ENCODE results near the gene DHRS3. TPM values are rescaled to one million over a fixed set of nuclear protein-coding genes. Genes with fewer than 3 reads are reported as not detected.

The DHRS3 gene
- total and polyA plus RNA-seq, 10 of the 15 experiments (the other 5 are each of a cell fraction or from before 2014, with no cell fraction given), result 0.23 to 29.7 (median 1.2) TPM

DNA sequence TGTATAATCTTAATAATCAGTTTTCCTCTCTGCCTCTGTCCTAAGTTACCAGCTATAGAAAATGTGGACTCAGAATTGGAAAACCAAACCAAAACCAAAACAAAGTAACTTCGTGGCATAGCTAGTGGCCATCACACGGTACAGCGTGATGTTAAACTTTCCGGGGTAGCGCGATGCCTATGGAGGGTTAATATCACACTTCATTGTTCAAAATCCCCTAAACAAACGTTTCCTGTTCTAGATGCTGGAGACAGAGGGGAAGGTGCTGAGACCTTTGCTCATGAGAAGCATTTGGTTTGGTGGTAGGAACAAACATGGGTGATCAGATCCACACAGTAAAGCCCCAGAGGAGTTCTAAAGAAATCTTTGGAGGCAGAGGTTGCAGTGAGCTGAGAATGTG is 30.7 kb upstream of the DHRS3 start:
- no peak for ATAC-seq
- Histone ChIP-seq H3K79me2 (ENCODE audit: control insufficient read depth, insufficient read depth, low read length) (no peaks in the 10 kb centered on the region), H2AFZ (ENCODE audit: control insufficient read depth, low read depth, low read length) (no peak overlapping the region), H3K4me1 (ENCODE audit: control insufficient read depth, insufficient read depth, low read length) (no peaks in the 10 kb centered on the region), H3K9me3 (replicated peaks; ENCODE audit: control insufficient read depth, insufficient read depth, low read length) (no peaks in the 10 kb centered on the region), H4K20me1 (ENCODE audit: control insufficient read depth, insufficient read depth) (no peaks in the 10 kb centered on the region), H3K36me3 (ENCODE audit: control insufficient read depth in 2 of 2, insufficient read depth in 2 of 2, low read length in 1 of 2) (no peaks in the 10 kb centered on the region), H3K9ac (ENCODE audit: control insufficient read depth, insufficient read depth, low read length) (no peak overlapping the region), H3K27ac (ENCODE audit: control insufficient read depth, insufficient read depth) (no peak overlapping the region), H3K4me2 (ENCODE audit: control insufficient read depth, insufficient read depth) (no peak overlapping the region), H3K27me3 (replicated peaks in 1 of 2; ENCODE audit: control insufficient read depth in 2 of 2, insufficient read depth in 2 of 2, low read length in 1 of 2) (no peaks in the 10 kb centered on the region; a peak in 1 of 4 replicates), H3K4me3 (no peak overlapping the region)
- CTCF ChIA-PET, result interaction anchor here (0.8 to 1.5 kb wide), 2 partner anchors 10 to 374 kb away, joined by 3 read pairs; no protein-coding TSS in a partner anchor
- intact Hi-C loops (cut with micrococcal nuclease; ENCODE audit: unreplicated experiment), result no loop called here
- TF ChIP-seq YY1 (IDR thresholded peaks at IDR 0.05; ENCODE audit: low read depth, low read length) (no peak), ZNF217 (IDR thresholded peaks at IDR 0.05) (no peak), IKZF1 (conservative IDR thresholded peaks at IDR 0.05) (no peak), EZH2 (IDR thresholded peaks at IDR 0.05; ENCODE audit: borderline replicate concordance, control insufficient read depth, low read depth, low read length) (no peak), NFYA (IDR thresholded peaks at IDR 0.05; ENCODE audit: borderline replicate concordance, low read depth, low read length) (no peak)
- TF ChIP-seq, protein P1, sequence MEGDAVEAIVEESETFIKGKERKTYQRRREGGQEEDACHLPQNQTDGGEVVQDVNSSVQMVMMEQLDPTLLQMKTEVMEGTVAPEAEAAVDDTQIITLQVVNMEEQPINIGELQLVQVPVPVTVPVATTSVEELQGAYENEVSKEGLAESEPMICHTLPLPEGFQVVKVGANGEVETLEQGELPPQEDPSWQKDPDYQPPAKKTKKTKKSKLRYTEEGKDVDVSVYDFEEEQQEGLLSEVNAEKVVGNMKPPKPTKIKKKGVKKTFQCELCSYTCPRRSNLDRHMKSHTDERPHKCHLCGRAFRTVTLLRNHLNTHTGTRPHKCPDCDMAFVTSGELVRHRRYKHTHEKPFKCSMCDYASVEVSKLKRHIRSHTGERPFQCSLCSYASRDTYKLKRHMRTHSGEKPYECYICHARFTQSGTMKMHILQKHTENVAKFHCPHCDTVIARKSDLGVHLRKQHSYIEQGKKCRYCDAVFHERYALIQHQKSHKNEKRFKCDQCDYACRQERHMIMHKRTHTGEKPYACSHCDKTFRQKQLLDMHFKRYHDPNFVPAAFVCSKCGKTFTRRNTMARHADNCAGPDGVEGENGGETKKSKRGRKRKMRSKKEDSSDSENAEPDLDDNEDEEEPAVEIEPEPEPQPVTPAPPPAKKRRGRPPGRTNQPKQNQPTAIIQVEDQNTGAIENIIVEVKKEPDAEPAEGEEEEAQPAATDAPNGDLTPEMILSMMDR (IDR thresholded peaks at IDR 0.05 in 2 of 3, conservative IDR thresholded peaks at IDR 0.05 in 1 of 3; ENCODE audit: control insufficient read depth in 2 of 3, extremely low read depth in 1 of 3, insufficient read depth in 1 of 3, low read depth in 3 of 3, low read length in 3 of 3), result no peak
- TF ChIP-seq, protein P2, sequence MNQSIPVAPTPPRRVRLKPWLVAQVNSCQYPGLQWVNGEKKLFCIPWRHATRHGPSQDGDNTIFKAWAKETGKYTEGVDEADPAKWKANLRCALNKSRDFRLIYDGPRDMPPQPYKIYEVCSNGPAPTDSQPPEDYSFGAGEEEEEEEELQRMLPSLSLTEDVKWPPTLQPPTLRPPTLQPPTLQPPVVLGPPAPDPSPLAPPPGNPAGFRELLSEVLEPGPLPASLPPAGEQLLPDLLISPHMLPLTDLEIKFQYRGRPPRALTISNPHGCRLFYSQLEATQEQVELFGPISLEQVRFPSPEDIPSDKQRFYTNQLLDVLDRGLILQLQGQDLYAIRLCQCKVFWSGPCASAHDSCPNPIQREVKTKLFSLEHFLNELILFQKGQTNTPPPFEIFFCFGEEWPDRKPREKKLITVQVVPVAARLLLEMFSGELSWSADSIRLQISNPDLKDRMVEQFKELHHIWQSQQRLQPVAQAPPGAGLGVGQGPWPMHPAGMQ (IDR thresholded peaks at IDR 0.05; ENCODE audit: borderline replicate concordance), result no peak
- TF ChIP-seq, protein P3, sequence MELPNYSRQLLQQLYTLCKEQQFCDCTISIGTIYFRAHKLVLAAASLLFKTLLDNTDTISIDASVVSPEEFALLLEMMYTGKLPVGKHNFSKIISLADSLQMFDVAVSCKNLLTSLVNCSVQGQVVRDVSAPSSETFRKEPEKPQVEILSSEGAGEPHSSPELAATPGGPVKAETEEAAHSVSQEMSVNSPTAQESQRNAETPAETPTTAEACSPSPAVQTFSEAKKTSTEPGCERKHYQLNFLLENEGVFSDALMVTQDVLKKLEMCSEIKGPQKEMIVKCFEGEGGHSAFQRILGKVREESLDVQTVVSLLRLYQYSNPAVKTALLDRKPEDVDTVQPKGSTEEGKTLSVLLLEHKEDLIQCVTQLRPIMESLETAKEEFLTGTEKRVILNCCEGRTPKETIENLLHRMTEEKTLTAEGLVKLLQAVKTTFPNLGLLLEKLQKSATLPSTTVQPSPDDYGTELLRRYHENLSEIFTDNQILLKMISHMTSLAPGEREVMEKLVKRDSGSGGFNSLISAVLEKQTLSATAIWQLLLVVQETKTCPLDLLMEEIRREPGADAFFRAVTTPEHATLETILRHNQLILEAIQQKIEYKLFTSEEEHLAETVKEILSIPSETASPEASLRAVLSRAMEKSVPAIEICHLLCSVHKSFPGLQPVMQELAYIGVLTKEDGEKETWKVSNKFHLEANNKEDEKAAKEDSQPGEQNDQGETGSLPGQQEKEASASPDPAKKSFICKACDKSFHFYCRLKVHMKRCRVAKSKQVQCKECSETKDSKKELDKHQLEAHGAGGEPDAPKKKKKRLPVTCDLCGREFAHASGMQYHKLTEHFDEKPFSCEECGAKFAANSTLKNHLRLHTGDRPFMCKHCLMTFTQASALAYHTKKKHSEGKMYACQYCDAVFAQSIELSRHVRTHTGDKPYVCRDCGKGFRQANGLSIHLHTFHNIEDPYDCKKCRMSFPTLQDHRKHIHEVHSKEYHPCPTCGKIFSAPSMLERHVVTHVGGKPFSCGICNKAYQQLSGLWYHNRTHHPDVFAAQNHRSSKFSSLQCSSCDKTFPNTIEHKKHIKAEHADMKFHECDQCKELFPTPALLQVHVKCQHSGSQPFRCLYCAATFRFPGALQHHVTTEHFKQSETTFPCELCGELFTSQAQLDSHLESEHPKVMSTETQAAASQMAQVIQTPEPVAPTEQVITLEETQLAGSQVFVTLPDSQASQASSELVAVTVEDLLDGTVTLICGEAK (IDR thresholded peaks at IDR 0.05; ENCODE audit: borderline replicate concordance), result no peak
- TF ChIP-seq, protein P4, sequence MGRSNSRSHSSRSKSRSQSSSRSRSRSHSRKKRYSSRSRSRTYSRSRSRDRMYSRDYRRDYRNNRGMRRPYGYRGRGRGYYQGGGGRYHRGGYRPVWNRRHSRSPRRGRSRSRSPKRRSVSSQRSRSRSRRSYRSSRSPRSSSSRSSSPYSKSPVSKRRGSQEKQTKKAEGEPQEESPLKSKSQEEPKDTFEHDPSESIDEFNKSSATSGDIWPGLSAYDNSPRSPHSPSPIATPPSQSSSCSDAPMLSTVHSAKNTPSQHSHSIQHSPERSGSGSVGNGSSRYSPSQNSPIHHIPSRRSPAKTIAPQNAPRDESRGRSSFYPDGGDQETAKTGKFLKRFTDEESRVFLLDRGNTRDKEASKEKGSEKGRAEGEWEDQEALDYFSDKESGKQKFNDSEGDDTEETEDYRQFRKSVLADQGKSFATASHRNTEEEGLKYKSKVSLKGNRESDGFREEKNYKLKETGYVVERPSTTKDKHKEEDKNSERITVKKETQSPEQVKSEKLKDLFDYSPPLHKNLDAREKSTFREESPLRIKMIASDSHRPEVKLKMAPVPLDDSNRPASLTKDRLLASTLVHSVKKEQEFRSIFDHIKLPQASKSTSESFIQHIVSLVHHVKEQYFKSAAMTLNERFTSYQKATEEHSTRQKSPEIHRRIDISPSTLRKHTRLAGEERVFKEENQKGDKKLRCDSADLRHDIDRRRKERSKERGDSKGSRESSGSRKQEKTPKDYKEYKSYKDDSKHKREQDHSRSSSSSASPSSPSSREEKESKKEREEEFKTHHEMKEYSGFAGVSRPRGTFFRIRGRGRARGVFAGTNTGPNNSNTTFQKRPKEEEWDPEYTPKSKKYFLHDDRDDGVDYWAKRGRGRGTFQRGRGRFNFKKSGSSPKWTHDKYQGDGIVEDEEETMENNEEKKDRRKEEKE (IDR thresholded peaks at IDR 0.05), result no peak
- WGBS (ENCODE audit: insufficient coverage, insufficient replicate concordance, low lambda C conversion rate, missing lambda C conversion rate), result 70% methylated on average over 7 of the region's 7 CpGs
- BruUV-seq (replicated peaks), result no TSS peak
- SMC1A ChIA-PET (ENCODE audit: uncharacterized antibody, unreplicated experiment), result interaction anchor here (0.9 to 1.9 kb wide), 2 partner anchors 48 to 334 kb away, joined by 3 to 4 read pairs; no protein-coding TSS in a partner anchor
- no peak for DNase-seq (ENCODE audit: low read depth, low spot score)
- in situ Hi-C loops (cut with MboI), result no loop called here
- RAD21 ChIA-PET (ENCODE audit: unreplicated experiment), result no interaction called here
- POLR2A ChIA-PET, result no interaction called here
- FAIRE-seq, result no peak
